GM19328 (cell line): ENCODE results near the gene THAP9.
A peak's percentile ranks its signal among the peaks of the same experiment; 100 is the strongest.
"Not testable (repeated sequence)": the region's sequence is repeated elsewhere in the genome, so short reads cannot be mapped to it uniquely, and the experiment has no call there.

Experiments used
- ATAC-seq: cut with Tn5 transposase; IDR thresholded peaks from one replicate; pipeline ENCODE4 v1.9.1; 2021; ENCODE audit warnings: mild to moderate bottlenecking, moderate library complexity; ENCODE audit not compliant: unreplicated experiment

THAP9 gene

DNA sequence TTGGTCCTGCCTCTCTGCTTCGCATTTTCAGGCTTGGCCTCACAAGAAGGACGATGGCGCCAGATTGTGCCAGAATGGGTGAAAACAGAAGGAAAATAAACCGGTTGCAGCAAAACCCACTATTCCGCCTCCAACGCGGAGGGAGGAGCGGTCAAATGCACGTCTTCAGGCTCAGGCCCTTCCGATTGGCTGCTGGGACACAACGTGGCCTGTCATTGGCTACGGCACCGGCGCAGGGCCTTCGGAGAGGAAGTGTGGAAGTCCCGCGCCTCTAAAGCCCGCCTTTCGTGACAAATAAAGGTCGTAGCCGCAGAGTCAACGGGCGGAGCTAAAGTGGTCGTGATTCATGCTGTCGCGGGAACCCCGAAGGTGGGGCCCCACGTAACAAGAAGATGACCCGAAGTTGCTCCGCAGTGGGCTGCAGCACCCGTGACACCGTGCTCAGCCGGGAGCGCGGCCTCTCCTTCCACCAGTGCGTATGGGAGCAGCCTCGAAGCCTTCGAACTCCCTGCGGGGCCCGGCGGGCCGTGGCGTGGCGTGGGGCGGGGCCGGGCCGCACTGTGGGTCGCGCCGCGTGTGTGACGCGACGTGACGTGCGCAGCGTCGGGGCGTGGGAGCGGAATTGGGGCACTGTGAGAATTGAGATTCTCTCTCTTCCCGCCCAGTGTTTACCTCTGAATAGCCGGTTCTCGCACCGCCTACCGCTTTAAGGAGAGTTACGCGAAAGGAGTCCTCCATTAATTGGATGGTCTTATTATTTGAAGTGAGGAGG lies at the start of gene THAP9:
THAP9 (plus strand) TSS at position 325 of the 772 bp plus-strand sequence; CDS start at position 393, 68 bp downstream.
- peak; percentile 89 for ATAC-seq

DNA sequence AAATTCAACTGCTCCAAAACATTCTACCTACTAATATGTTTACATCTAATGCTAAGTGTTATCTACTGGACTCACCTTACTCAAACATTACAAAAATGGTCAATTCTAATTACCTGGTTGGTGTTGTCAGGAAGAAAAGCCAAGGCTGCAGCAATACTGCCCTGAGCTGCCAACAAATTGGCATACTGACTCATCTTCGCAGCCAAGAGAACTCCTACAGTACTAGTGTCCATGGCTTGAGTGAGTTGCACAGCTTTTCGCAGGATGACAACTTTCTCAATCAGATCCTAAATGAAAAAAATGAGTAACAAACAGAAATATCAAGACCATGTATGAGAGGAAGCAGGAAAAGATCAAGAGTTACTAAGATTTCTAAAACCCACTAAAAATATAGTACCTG lies 49.2 kb upstream of the THAP9 start:
- ATAC-seq = no peak

- no peak for ATAC-seq
Measured at GRCh38 chr4:82851885-82852750, 48.4 kb upstream of the THAP9 start.

GRCh38 chr4:82852751-82853285 lies 47.7 kb upstream of the THAP9 start:
- no peak for ATAC-seq

DNA sequence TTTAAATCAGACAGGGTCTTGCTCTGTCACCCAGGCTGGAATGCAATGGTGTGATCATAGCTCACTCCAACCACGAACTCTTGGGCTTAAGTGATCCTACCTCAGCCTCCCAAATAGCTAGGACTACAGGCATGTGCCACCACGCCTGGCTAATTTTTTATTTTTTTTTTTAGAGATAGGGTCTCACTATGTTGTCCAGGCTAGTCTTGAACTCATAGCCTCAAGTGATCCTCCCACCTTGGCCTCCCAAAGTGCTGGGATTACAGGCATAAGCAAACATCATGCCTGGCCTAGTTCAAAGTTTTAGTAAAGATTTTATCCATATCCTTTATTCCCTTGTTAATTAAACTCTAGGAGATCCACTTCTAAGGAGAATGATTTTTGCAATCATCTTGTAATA lies 40.0 kb upstream of the THAP9 start:
- ATAC-seq = not testable (repeated sequence)

DNA sequence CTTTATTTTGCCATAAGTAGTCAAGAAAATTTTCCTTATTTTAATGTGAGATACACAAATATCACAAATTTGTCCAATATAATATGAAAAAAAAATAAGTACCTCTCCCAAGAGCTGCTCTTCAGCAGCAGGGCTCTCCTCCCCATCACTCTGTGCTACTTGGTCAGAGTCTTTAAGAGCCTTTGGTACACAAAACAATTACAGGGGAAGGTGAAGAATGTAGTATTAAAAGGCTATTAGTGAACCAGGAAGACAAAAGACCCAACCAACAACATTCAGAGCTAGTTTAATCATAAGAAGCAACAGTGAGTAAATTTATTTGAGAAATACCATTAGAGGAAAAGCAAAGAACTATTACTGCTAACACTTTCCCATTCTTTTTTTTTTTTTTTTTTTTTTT lies 39.0 kb upstream of the THAP9 start:
- no peak for ATAC-seq

GRCh38 chr4:82864336-82864979 lies 36.1 kb upstream of the THAP9 start:
- ATAC-seq = no peak

DNA sequence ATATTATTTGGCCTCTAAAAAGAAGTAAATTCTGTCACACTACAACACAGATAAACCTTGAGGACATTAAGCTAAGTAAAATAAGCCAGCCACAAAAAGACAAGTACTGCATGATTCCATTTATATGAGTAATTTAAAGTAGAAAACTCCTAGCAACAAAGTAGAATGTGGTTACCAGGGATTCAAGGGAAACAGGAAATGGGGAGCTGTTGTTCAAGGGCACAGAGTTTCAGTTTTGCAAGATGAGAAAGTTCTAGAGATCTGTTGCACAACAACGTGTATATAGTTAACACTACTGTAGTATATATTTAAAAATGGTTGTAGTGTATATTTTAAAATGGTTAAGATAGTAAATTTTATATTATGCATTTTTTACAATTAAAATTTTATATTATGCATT lies 34.9 kb upstream of the THAP9 start:
- ATAC-seq = no peak

DNA sequence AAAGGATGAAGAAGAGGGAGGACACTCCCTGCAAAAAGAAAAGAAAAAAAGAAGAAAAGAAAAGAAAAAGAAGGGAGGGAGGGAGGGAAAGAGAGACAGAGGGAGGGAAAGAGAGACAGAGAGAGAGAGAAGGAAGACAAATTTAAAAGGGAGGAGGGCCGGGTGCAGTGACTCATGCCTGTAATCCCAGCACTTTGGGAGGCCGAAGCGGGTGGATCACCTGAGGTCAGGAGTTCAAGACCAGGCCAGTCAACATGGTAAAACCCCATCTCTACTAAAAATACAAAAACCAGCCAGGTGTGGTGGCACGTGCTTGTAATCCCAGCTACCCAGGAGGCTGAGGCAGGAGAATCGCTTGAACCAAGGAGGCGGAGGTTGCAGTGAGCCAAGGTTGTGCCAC lies 34.5 kb upstream of the THAP9 start:
- ATAC-seq = not testable (repeated sequence)

DNA sequence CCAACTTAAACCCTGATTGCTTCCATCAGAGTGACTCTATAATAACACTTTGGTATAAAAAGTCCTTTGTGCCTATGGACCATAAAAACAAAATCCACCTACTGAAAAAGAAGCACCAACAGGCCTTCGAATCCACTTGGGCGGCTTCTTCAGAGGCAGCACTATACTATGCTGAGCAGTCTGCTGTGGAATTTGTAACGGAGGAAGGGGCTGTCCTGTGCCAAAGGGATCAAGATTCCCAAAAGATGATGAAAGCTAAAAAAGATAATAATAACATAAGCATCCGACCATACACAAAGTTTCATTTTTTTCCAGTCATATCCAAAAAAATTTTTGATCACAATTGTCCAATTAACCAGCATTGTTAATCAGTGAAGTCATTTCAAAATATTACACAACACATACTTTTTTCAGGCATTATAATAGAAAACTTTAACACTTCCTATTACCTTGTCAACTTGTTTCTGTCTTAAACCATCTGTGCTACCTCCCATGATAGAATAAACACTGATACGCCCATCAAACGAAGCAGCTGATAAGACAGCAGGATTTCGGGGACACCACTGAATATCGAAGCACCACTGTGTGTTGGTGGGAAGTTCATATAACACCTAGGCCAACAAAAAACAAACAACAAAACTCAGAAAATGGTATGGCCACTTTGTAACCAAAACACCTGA lies 33.7 kb upstream of the THAP9 start:
- no peak for ATAC-seq

DNA sequence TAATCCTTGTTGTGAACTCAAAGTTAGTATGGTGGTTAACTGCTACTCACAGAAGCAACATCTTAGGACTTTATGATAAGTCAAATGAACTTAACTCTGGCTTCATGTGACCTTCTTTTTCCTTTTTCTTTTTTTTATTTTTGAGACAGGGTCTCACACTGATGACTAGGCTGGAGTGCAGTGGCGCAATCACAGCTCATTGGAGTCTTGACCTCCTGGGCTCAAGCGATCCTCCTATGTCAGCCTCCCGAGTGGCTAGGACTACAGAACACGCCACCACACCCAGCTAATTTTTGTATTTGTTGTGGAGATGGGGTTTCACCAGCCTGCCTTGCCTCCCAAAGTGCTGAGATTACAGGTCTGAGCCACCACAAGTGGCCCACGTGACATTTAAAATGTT lies 32.0 kb upstream of the THAP9 start:
- no peak for ATAC-seq

DNA sequence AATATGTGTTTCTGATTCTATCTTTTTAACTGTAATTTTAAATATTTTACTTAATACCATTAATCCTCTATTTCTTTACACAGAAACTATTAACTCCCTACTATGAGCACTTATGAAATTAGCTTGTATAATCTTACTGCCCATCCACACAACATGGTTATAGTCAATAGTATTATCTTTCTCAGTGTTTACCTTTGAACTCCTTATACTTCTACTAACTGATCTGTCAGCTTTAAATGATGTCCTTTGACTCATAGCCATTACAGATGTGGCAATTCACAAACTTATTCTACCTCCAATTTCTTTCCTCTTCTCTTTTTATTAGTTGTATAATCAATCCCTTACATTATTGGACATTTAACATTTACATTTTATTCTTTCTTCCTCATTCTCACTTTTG lies 15.1 kb upstream of the THAP9 start:
- no peak for ATAC-seq

DNA sequence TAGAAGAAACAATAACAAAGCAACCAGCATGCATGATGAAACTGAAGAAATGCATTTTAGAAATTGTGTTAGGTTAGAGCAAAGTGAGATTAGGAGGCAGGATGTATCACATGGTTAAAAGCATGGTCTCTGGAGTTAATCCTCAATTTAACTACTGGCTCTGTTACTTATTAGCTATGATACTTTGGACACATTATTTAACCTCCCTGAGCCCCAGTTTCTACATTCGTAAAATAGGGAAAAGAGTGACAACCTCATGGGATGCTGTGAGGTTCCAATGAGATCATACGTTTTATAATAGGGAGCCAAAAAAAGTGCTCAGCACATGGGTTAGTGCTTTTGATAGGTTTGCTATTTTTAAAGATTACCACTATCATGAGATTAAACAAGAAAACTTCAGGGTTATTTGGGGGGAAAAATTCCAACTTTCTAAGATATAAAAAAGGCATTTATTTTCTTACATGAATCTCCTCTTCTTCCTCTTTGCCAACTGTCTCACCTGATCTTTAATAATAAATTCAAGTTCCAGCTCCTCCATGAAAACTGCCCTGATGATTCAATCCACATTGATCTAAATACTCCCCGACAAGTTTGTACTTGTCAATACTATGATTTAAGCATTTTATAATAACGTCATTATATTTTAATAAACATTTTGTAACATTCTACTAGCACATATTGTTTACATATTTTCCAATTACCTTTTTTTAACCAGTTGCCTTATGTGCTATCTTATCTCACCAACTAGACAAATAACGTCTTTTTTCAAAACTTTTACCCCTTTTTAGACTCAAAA lies 14.2 kb upstream of the THAP9 start:
- ATAC-seq = no peak

DNA sequence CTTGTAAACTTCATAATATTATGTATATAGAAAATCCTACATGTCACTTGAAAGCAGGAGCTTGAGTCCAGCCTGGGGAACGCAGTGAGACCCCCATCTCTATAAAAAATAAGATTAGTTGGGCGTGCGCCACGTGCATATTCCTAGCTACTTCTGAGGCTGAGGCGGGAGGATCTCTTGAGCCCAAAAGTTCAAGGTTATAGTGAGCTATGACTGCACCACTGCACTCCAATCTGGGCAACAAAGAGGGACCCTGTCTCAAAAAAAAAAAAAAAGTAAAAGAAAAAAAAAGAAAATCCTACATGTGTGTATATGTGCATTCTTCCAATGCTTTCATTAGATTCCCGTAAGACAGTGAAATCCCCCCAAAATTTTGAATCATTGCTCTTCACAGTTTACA lies 11.2 kb upstream of the THAP9 start:
- no peak for ATAC-seq

GRCh38 chr4:82890528-82890900 lies 10.0 kb upstream of the THAP9 start:
- no peak for ATAC-seq

- peak; percentile 91 for ATAC-seq
Measured at GRCh38 chr4:82890901-82891706, 9.4 kb upstream of the THAP9 start, which contains the start of gene SEC31A. Gene SEC31A (minus strand): TSS chr4:82891153. CDS start chr4:82881936, 9,217 bp downstream.

DNA sequence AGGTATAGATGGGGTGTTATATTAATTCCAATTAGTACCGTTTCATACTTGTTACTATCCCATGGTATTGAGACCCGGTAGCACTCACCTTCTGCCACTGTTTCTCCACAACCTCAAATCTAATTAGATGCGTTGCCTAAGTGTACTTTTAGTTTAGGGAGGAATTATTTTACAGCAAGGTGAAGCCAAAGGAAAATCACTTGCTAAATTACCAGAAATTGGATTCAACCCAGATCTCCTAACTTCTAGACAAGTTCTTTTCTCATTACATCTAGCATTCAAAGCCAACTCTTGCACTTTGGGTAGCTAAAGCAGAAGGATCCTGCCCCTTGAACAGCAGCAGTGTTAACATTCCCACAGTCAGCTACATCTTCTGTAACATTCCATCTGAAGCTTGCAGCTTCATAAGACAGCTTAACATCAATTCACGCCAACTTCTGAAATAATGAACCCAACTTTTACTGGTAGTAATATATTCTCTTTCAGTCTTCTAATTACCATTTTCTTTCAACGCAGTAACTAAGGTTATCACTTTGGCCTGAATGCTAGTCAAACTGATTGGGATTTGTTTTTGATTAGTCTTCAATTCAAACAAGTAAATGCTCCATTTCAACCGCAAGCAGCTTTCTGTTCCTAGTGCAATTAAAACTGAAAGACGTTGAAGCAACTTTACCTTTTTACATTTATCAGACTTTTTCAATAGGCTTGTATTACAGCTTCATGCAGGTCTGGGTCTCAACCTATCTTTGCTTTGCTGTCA lies 8.6 kb upstream of the THAP9 start:
- no peak for ATAC-seq

DNA sequence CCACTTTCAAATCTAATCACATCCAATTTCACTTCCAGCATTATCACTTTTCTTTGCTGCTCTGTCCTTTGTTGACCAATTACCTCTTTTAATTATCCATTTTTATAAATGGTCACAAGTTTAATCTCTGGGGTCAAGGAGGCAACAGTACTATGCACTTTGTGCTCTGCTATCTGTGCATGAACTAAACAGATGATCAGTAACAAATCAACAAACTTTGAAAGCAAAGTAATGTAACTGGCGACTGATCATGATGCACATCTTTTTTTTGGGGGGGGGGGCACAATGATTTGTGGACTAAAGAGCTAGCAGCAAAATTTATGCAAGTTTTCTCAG lies 8.1 kb upstream of the THAP9 start:
- no peak for ATAC-seq
